Right lobe of liver (tissue), 6 donors: ENCODE results near the gene ZFP92. TPM values are rescaled to one million over a fixed set of nuclear protein-coding genes. Genes with fewer than 3 reads are reported as not detected.

Experiments
- ATAC-seq, 4 donors: fragments of 200-7000 bp; cut with Tn5 transposase; one replicate each; pipeline ENCODE4 v1.9.1; 2020; ENCODE audit warnings: mild to moderate bottlenecking in 4 of 4, moderate library complexity in 4 of 4
- DNase-seq, 3 donors: peaks; one replicate each; pipeline ENCODE4 v3.0.0-alpha.2; 2020
- H3K27ac ChIP-seq, 3 donors: fragments of 200-600 bp; one replicate each; pipeline ENCODE4 v1.8.0; 2022
- H3K27me3 ChIP-seq, 2 donors: fragments of 200-600 bp; one replicate each; pipeline ENCODE4 v1.8.0; 2022
- H3K36me3 ChIP-seq, 4 donors: fragments of 200-600 bp; sonication (generic) in 1 of 4; one replicate each; pipeline versions ENCODE4 v1.5.1 to v1.8.0; 2017 to 2022; ENCODE audit warnings: control low read depth in 1 of 4
- H3K4me1 ChIP-seq, 4 donors: fragments of 200-600 bp; sonication (generic) in 1 of 4; one replicate each; pipeline versions ENCODE4 v1.5.1 to v1.8.0; 2017 to 2022; ENCODE audit warnings: control low read depth in 1 of 4
- H3K4me3 ChIP-seq, 3 donors: fragments of 200-600 bp; one replicate each; pipeline ENCODE4 v1.8.0; 2022
- H3K9me3 ChIP-seq, 4 donors: fragments of 200-600 bp; sonication (generic) in 1 of 4; one replicate each; pipeline versions ENCODE4 v1.5.1 to v1.8.0; 2017 to 2022; ENCODE audit warnings: control low read depth in 1 of 4
- POLR2A ChIP-seq: fragments of 450-650 bp; IDR thresholded peaks from one replicate; pipeline ENCODE4 v1.6.1; 2017; ENCODE audit warnings: antibody characterized with exemption, mild to moderate bottlenecking
- WGBS: methylation state at CpG from one replicate; pipeline ENCODE4 v1.1.6; 2018; ENCODE audit warnings: low coverage, low lambda C conversion rate; ENCODE audit not compliant: insufficient coverage; ENCODE audit errors: missing lambda C conversion rate; 5-methylcytosine and 5-hydroxymethylcytosine counted together
- intact Hi-C, 2 donors: fragments of 100-400 bp; cut with DNase I; formaldehyde crosslinking; loops; one replicate each; pipeline versions ENCODE4 v1.11.2 to v1.14.1; 2022
- total RNA-seq, 6 experiments: library from RNA; depleted of rRNA in 2 of 6; stranded (reverse); fragments of >200 nt in 2 of 6; fragmentation: NEBNext Ultra II Directional in 3 of 6; extraction: Animal tissue kit (Norgen Biotek cat#: 25700) in 3 of 6; gene quantifications; one replicate each; pipeline versions ENCODE4 v1.1.0 to v1.2.4, GENCODE V29; 2016 to 2023
- TF ChIP-seq, protein P1 (sequence below), 4 donors: fragments of 200-600 bp in 3 of 4; fragments of 450-650 bp in 1 of 4; IDR thresholded peaks; one replicate each; pipeline versions ENCODE4 v1.5.1 to v1.8.0; 2016 to 2022; ENCODE audit warnings: antibody characterized with exemption in 4 of 4, mild to moderate bottlenecking in 2 of 4
- donor health status: DM: no; HTN: yes; CAD: no.
- donor health status: DM: no; HTN: no; CAD: no.
- donor health status: DM: no; HTN: no; CAD: no.
- donor health status: DM: no; HTN: yes; CAD: no.
- donor health status: DM: no; HTN: yes; CAD: no.

Gene ZFP92
- total RNA-seq, 6 experiments from 2014 or later = 0.31 to 1.4 (median 0.41) TPM

DNA sequence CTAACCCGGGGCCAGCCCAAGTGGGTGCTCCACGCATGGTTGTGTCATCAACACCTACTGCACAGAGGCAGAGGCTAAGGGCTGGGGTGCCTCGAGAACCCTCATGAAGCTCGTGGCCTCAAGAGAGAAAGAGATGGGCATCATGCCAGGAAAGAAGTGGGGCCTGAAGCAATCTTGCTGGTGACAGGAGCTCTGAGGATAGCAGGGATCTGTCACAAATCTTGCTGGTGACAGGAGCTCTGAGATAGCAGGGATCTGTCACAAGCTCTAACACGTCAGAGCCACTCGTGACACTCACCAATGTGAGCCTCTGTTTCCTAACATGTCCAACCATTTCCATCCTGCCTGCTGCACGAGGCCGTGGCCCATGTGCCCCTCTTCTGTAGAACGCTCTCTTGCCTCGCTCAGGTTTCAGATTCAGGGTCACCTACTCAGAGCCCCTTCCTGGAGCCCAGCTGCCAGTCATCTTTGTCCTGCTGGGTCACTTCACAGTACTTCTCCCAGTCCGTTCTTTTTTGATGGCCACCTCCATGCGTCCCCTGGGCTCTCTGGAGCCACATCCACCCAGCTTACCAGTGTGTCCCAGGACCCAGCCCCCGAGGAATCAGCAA lies 31.2 kb upstream of the ZFP92 start:
- Histone ChIP-seq H3K9me3 (no peaks in the 10 kb centered on the region), H3K27ac (no peak overlapping the region), H3K27me3 (no peaks in the 10 kb centered on the region), H3K4me1 (peaks cover 0 to 4% (median 0%) of the 10 kb centered on the region in 4 donors), H3K36me3 (no peaks in the 10 kb centered on the region), H3K4me3 (no peak overlapping the region)
- WGBS = 71% methylated on average over 9 of the region's 13 CpGs
- TF ChIP-seq POLR2A = no peak
- TF ChIP-seq, protein P1, sequence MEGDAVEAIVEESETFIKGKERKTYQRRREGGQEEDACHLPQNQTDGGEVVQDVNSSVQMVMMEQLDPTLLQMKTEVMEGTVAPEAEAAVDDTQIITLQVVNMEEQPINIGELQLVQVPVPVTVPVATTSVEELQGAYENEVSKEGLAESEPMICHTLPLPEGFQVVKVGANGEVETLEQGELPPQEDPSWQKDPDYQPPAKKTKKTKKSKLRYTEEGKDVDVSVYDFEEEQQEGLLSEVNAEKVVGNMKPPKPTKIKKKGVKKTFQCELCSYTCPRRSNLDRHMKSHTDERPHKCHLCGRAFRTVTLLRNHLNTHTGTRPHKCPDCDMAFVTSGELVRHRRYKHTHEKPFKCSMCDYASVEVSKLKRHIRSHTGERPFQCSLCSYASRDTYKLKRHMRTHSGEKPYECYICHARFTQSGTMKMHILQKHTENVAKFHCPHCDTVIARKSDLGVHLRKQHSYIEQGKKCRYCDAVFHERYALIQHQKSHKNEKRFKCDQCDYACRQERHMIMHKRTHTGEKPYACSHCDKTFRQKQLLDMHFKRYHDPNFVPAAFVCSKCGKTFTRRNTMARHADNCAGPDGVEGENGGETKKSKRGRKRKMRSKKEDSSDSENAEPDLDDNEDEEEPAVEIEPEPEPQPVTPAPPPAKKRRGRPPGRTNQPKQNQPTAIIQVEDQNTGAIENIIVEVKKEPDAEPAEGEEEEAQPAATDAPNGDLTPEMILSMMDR (IDR thresholded peaks at IDR 0.05) = no peak
- intact Hi-C loops = no loop called here
- DNase-seq (no peak), ATAC-seq (no peak)

DNA sequence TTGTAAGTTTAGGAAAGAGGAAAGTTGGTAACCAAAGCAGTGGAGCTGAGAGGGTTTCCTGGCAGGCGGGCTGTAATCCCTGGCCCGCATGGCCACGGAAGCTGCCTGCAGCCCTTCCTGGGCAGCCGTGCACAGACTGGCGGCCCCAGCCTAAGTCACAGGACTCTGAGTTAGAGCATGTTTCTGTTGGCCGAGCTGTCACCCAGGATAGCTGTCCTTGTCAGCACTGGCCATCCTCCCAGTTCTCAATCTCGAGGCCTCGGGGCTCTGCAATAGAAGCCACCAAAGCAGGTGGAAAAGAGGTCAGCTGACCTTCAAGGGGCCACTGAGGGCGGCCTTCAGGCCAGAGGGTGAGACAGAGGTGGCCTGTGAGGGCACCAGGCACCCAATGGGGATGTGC lies 30.6 kb upstream of the ZFP92 start:
- peaks cover 0 to 4% (median 0%) of the 10 kb centered on the region in 4 donors for H3K4me1 ChIP-seq
- DNase-seq = no peak
- TF ChIP-seq POLR2A = no peak
- TF ChIP-seq, protein P1 (IDR thresholded peaks at IDR 0.05) = no peak
- H3K4me3 ChIP-seq = no peak overlapping the region
- intact Hi-C loops = no loop called here
- H3K36me3 ChIP-seq = no peaks in the 10 kb centered on the region
- no peak overlapping the region for H3K27ac ChIP-seq
- no peaks in the 10 kb centered on the region for H3K27me3 ChIP-seq
- no peaks in the 10 kb centered on the region for H3K9me3 ChIP-seq
- ATAC-seq = no peak
- 57% methylated on average over 2 of the region's 9 CpGs for WGBS

DNA sequence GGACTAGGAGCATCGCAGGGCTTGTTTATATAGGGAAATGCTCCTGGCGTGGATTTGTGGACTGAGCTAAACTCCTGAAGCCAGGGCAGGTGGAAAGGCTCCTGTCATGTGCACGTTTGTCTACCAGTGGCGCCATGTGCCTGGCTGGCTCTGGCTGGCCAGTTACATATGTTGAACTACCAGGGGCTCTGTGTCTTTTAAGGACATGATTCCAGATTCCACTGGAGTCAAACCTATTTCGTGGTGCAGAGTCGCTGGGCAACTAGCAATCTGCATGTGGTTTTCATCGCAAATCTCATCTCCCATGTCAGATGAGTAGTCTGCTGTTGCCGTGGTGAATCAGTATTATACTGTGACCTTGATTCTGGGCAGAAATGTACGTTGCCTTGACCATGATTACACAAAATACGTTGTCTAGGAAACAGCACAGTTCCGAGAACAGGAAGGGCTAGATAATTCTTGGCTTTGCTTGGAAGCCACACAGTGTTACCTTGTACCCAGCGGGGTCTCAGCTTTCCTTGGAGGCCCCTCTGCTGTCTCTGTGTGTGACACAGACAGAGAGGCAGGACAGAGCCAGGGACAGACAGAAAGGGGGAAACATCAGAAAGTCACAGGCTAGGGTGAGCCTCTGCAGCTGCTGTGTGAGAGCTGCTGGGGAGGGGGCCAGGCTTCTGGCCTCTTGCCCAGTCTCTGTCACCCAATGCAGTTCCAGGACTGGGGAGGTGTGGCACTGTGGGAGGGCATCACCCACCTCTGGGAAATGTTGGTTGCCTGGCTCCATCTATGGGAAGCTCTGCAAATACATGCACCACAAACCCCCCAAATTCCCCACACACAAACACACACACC lies 29.4 kb upstream of the ZFP92 start:
- no peak overlapping the region for H3K4me3 ChIP-seq
- H3K36me3 ChIP-seq = no peaks in the 10 kb centered on the region
- no peak for DNase-seq
- H3K27me3 ChIP-seq = no peaks in the 10 kb centered on the region
- intact Hi-C loops = no loop called here
- H3K4me1 ChIP-seq = peaks cover 0 to 4% (median 0%) of the 10 kb centered on the region in 4 donors
- peak; percentile 63 to 84 (median 70) for ATAC-seq
- no peak overlapping the region for H3K27ac ChIP-seq
- TF ChIP-seq POLR2A = no peak
- TF ChIP-seq, protein P1 (IDR thresholded peaks at IDR 0.05) = no peak
- H3K9me3 ChIP-seq = no peaks in the 10 kb centered on the region
- WGBS = 59% methylated on average over 8 of the region's 12 CpGs

DNA sequence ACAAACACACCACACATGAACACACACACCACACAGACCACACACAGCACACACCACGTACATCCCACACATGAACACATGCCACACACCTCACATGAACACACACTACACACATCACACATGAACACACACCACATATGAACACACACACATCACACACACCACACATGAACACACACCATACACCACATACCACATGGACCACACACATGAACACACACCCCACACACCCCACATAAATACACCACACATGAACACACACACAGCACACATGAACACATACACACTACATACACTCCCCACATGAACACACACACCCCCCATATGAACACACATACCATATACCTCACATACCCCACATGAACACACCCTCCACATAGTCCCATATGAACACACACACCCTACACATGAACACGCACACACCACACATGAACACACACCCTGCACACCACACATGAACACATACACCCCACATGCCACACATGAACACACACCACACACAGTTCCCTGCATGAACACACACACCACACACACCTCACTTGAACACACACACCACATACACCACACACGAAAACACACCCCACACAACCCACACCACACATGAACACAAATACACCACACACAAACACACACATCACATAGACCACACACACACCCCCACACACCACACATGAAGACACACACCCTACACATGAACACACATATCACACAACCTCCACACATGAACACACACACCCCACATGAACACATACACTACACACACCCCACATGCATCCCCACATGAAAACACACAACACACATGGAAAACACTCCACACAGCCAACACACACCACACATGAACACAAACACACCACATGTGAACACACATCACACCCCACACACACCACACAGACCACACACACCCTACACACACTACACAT lies 28.4 kb upstream of the ZFP92 start:
- no peak for TF ChIP-seq POLR2A
- TF ChIP-seq, protein P1 (IDR thresholded peaks at IDR 0.05) = no peak
- 59% methylated on average over 3 of the region's 3 CpGs for WGBS
- no peak overlapping the region for H3K27ac ChIP-seq
- no peaks in the 10 kb centered on the region for H3K36me3 ChIP-seq
- H3K4me1 ChIP-seq = peaks cover 0 to 4% (median 0%) of the 10 kb centered on the region in 4 donors
- no peak for DNase-seq
- no peaks in the 10 kb centered on the region for H3K9me3 ChIP-seq
- H3K4me3 ChIP-seq = no peak overlapping the region
- H3K27me3 ChIP-seq = no peaks in the 10 kb centered on the region
- ATAC-seq = no peak
- intact Hi-C loops = no loop called here
